GM23338 (cell line): Measurements from ENCODE around the gene GRM3. TPM values are rescaled to one million over a fixed set of nuclear protein-coding genes. Genes with fewer than 3 reads are reported as not detected.

Experiments
- ATAC-seq: fragments of 200-7000 bp; cut with Tn5 transposase; 3 replicates; pipeline ENCODE4 v1.9.1; 2020
- DNase-seq: peaks from one replicate; pipeline ENCODE4 v3.0.0-alpha.2; 2015; ENCODE audit warnings: low spot score
- H2AFZ ChIP-seq: fragments of 200-600 bp; sonication (generic); 2 replicates; pipeline ENCODE4 v1.8.0; 2016; ENCODE audit warnings: antibody characterized with exemption, mild to moderate bottlenecking, moderate library complexity
- H3F3A ChIP-seq: fragments of 200-600 bp; sonication (generic); replicated peaks from 2 replicates; pipeline ENCODE4 v1.8.0; 2017; ENCODE audit warnings: antibody characterized with exemption, mixed run types, low read depth
- H3K27ac ChIP-seq: fragments of 200-600 bp; sonication (generic); 2 replicates; pipeline ENCODE4 v1.6.1; 2016; ENCODE audit warnings: low read depth
- H3K27me3 ChIP-seq: fragments of 200-600 bp; sonication (generic); 2 replicates; pipeline ENCODE4 v1.8.0; 2016; ENCODE audit warnings: mild to moderate bottlenecking, mixed run types, moderate library complexity; ENCODE audit not compliant: insufficient read depth
- H3K36me3 ChIP-seq: fragments of 200-600 bp; sonication (generic); 2 replicates; pipeline ENCODE4 v1.8.0; 2016; ENCODE audit warnings: mild to moderate bottlenecking; ENCODE audit not compliant: insufficient read depth
- H3K4me1 ChIP-seq: fragments of 200-600 bp; sonication (generic); 2 replicates; pipeline ENCODE4 v1.8.0; 2016; ENCODE audit warnings: mild to moderate bottlenecking, moderate library complexity; ENCODE audit not compliant: insufficient read depth
- H3K4me2 ChIP-seq: fragments of 200-600 bp; sonication (generic); 2 replicates; pipeline ENCODE4 v1.7.1; 2017; ENCODE audit warnings: mixed run types
- H3K4me3 ChIP-seq: fragments of 200-600 bp; sonication (generic); 2 replicates; pipeline ENCODE4 v1.6.1; 2016; ENCODE audit warnings: mixed run types
- H3K79me2 ChIP-seq: fragments of 200-600 bp; sonication (generic); replicated peaks from 2 replicates; pipeline ENCODE4 v1.8.0; 2017; ENCODE audit warnings: mild to moderate bottlenecking; ENCODE audit not compliant: insufficient read depth
- H3K9me2 ChIP-seq: fragments of 200-600 bp; sonication (generic); 2 replicates; pipeline ENCODE4 v1.8.0; 2017; ENCODE audit not compliant: insufficient read depth
- H4K20me1 ChIP-seq: fragments of 200-600 bp; sonication (generic); replicated peaks from 2 replicates; pipeline ENCODE4 v1.8.0; 2017; ENCODE audit warnings: mild to moderate bottlenecking; ENCODE audit not compliant: insufficient read depth
- H3K27ac Mint-ChIP-seq: 2 replicates; pipeline ENCODE4 v1.8.0; 2020; ENCODE audit warnings: inconsistent platforms, mild to moderate bottlenecking, moderate library complexity, mixed read lengths
- H3K27me3 Mint-ChIP-seq: 3 replicates; pipeline ENCODE4 v1.8.0; 2022; ENCODE audit warnings: low read depth, mild to moderate bottlenecking, moderate library complexity, mixed read lengths, inconsistent platforms; ENCODE audit not compliant: insufficient read depth, poor library complexity
- H3K36me3 Mint-ChIP-seq: 3 replicates; pipeline ENCODE4 v1.8.0; 2021; ENCODE audit warnings: low read depth, mild to moderate bottlenecking, inconsistent platforms, moderate library complexity, mixed read lengths
- H3K4me1 Mint-ChIP-seq: 3 replicates; pipeline ENCODE4 v1.8.0; 2020; ENCODE audit warnings: mild to moderate bottlenecking, inconsistent platforms, mixed read lengths
- H3K4me3 Mint-ChIP-seq: 3 replicates; pipeline ENCODE4 v1.8.0; 2021; ENCODE audit warnings: moderate library complexity, mild to moderate bottlenecking, inconsistent platforms, mixed read lengths
- H3K9me3 Mint-ChIP-seq: 3 replicates; pipeline ENCODE4 v1.8.0; 2020; ENCODE audit warnings: moderate library complexity, mild to moderate bottlenecking, inconsistent platforms, mixed read lengths
- CREB1 ChIP-seq: fragments of 250-450 bp; sonication (Bioruptor Pico); IDR thresholded peaks from 2 replicates; pipeline ENCODE4 v1.5.0; 2020; ENCODE audit warnings: low read depth, mild to moderate bottlenecking, moderate library complexity
- EZH2 ChIP-seq: fragments of 200-600 bp; sonication (generic); IDR thresholded peaks from one replicate; pipeline ENCODE4 v1.8.0; 2017; ENCODE audit warnings: antibody characterized with exemption, mild to moderate bottlenecking, low read depth; ENCODE audit not compliant: unreplicated experiment
- EZH2phosphoT487 ChIP-seq: fragments of 200-600 bp; sonication (generic); IDR thresholded peaks from one replicate; pipeline ENCODE4 v1.8.1; 2018; ENCODE audit warnings: antibody characterized with exemption; ENCODE audit not compliant: unreplicated experiment
- JUNB ChIP-seq: IDR thresholded peaks from one replicate; pipeline ENCODE4 v1.6.1; 2016; ENCODE audit warnings: antibody characterized with exemption; ENCODE audit not compliant: unreplicated experiment
- NANOG ChIP-seq: IDR thresholded peaks from 2 replicates; pipeline ENCODE4 v1.6.1; 2016; ENCODE audit warnings: antibody characterized with exemption, borderline replicate concordance
- POLR2AphosphoS5 ChIP-seq: IDR thresholded peaks from 2 replicates; pipeline ENCODE4 v1.6.1; 2016; ENCODE audit warnings: antibody characterized with exemption, low read depth
- STAT1 ChIP-seq: IDR thresholded peaks from one replicate; pipeline ENCODE4 v1.6.1; 2016; ENCODE audit warnings: antibody characterized with exemption; ENCODE audit not compliant: unreplicated experiment
- ZNF114 ChIP-seq: fragments of 250-450 bp; sonication (Bioruptor Pico); IDR thresholded peaks from 2 replicates; pipeline ENCODE4 v1.5.0; 2020; ENCODE audit warnings: mild to moderate bottlenecking, moderate library complexity
- ZNF331 ChIP-seq: fragments of 250-450 bp; sonication (Bioruptor Pico); IDR thresholded peaks from 2 replicates; pipeline ENCODE4 v1.5.0; 2020; ENCODE audit warnings: low read depth, mild to moderate bottlenecking, moderate library complexity
- polyA plus RNA-seq: library from polyadenylated mRNA; unstranded; fragments of >200 nt; fragmentation: Nextera tagmentation; extraction: Ambion mirVana; gene quantifications from 2 replicates; pipeline ENCODE4 v1.2.1, GENCODE V29; 2016
- total RNA-seq: library from RNA; depleted of rRNA; stranded (reverse); fragments of >200 nt; shearing (Covaris generic); gene quantifications from 2 replicates; pipeline ENCODE4 v1.2.3, GENCODE V29; 2014
- TF ChIP-seq, protein P1 (sequence below): fragments of 250-450 bp; sonication (Bioruptor Pico); IDR thresholded peaks from 2 replicates; pipeline ENCODE4 v1.5.0; 2020; ENCODE audit warnings: mild to moderate bottlenecking, moderate library complexity
- TF ChIP-seq, protein P2 (sequence below): IDR thresholded peaks from 2 replicates; pipeline ENCODE4 v1.6.1; 2016; ENCODE audit warnings: antibody characterized with exemption
- TF ChIP-seq, protein P3 (sequence below), 2 experiments: fragments of 200-600 bp in 1 of 2; sonication (generic) in 1 of 2; conservative IDR thresholded peaks; 2 replicates each; pipeline versions ENCODE4 v1.5.1 to v1.6.1; 2016 to 2017; ENCODE audit warnings: antibody characterized with exemption in 2 of 2, low read depth in 2 of 2, mild to moderate bottlenecking in 2 of 2, moderate library complexity in 1 of 2
- TF ChIP-seq, protein P4 (sequence below): IDR thresholded peaks from one replicate; pipeline ENCODE4 v1.6.1; 2018; ENCODE audit warnings: antibody characterized with exemption; ENCODE audit not compliant: unreplicated experiment

GRM3 gene
- total and polyA plus RNA-seq, 2 experiments from 2014 or later, result 0.79 to 1.9 TPM

DNA sequence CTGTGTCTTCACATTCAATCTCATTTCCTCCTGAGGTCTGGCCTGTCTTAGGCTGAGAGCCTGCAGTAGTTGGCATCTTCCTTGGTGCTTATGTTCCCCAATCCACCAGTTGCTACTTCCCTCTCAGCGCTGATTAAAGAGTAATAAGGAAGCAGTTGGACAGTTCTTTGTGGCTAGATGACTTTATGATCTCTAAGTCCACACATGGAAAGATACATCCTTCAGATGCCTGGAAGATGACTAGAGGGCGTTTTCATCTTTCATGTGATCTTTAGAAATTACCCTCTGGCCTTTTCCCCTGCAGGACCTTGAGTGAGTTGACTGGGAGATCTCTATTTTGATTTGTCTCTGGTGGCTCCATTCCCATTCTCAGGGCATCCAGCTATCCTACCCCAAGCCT is 204.5 kb downstream of the GRM3 start:
- Histone ChIP-seq H3K9me2 (no peaks in the 10 kb centered on the region), H3K36me3 (no peaks in the 10 kb centered on the region), H2AFZ (no peak overlapping the region), H3K4me2 (no peak overlapping the region), H3K4me1 (peaks cover 12% of the 10 kb centered on the region), H3K4me3 (no peak overlapping the region), H4K20me1 (no peaks in the 10 kb centered on the region), H3K27ac (no peak overlapping the region), H3K79me2 (no peaks in the 10 kb centered on the region), H3K27me3 (no peaks in the 10 kb centered on the region), H3F3A (no peaks in the 10 kb centered on the region)
- ATAC-seq, result no peak
- H3K9me3 Mint-ChIP-seq, result no peaks in the 10 kb centered on the region
- no peaks in the 10 kb centered on the region for H3K36me3 Mint-ChIP-seq
- no peak overlapping the region for H3K27ac Mint-ChIP-seq
- DNase-seq, result no peak
- H3K4me3 Mint-ChIP-seq, result no peak overlapping the region
- peaks cover 3% of the 10 kb centered on the region for H3K27me3 Mint-ChIP-seq
- TF ChIP-seq, protein P1, sequence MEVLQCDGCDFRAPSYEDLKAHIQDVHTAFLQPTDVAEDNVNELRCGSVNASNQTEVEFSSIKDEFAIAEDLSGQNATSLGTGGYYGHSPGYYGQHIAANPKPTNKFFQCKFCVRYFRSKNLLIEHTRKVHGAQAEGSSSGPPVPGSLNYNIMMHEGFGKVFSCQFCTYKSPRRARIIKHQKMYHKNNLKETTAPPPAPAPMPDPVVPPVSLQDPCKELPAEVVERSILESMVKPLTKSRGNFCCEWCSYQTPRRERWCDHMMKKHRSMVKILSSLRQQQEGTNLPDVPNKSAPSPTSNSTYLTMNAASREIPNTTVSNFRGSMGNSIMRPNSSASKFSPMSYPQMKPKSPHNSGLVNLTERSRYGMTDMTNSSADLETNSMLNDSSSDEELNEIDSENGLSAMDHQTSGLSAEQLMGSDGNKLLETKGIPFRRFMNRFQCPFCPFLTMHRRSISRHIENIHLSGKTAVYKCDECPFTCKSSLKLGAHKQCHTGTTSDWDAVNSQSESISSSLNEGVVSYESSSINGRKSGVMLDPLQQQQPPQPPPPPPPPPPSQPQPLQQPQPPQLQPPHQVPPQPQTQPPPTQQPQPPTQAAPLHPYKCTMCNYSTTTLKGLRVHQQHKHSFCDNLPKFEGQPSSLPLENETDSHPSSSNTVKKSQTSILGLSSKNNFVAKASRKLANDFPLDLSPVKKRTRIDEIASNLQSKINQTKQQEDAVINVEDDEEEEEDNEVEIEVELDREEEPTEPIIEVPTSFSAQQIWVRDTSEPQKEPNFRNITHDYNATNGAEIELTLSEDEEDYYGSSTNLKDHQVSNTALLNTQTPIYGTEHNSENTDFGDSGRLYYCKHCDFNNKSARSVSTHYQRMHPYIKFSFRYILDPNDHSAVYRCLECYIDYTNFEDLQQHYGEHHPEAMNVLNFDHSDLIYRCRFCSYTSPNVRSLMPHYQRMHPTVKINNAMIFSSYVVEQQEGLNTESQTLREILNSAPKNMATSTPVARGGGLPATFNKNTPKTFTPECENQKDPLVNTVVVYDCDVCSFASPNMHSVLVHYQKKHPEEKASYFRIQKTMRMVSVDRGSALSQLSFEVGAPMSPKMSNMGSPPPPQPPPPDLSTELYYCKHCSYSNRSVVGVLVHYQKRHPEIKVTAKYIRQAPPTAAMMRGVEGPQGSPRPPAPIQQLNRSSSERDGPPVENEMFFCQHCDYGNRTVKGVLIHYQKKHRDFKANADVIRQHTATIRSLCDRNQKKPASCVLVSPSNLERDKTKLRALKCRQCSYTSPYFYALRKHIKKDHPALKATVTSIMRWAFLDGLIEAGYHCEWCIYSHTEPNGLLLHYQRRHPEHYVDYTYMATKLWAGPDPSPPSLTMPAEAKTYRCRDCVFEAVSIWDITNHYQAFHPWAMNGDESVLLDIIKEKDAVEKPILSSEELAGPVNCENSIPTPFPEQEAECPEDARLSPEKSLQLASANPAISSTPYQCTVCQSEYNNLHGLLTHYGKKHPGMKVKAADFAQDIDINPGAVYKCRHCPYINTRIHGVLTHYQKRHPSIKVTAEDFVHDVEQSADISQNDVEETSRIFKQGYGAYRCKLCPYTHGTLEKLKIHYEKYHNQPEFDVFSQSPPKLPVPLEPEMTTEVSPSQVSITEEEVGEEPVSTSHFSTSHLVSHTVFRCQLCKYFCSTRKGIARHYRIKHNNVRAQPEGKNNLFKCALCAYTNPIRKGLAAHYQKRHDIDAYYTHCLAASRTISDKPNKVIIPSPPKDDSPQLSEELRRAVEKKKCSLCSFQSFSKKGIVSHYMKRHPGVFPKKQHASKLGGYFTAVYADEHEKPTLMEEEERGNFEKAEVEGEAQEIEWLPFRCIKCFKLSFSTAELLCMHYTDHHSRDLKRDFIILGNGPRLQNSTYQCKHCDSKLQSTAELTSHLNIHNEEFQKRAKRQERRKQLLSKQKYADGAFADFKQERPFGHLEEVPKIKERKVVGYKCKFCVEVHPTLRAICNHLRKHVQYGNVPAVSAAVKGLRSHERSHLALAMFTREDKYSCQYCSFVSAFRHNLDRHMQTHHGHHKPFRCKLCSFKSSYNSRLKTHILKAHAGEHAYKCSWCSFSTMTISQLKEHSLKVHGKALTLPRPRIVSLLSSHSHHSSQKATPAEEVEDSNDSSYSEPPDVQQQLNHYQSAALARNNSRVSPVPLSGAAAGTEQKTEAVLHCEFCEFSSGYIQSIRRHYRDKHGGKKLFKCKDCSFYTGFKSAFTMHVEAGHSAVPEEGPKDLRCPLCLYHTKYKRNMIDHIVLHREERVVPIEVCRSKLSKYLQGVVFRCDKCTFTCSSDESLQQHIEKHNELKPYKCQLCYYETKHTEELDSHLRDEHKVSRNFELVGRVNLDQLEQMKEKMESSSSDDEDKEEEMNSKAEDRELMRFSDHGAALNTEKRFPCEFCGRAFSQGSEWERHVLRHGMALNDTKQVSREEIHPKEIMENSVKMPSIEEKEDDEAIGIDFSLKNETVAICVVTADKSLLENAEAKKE (CRISPR knock-in tag), result no peak
- no peak for TF ChIP-seq EZH2
- TF ChIP-seq, protein P2, sequence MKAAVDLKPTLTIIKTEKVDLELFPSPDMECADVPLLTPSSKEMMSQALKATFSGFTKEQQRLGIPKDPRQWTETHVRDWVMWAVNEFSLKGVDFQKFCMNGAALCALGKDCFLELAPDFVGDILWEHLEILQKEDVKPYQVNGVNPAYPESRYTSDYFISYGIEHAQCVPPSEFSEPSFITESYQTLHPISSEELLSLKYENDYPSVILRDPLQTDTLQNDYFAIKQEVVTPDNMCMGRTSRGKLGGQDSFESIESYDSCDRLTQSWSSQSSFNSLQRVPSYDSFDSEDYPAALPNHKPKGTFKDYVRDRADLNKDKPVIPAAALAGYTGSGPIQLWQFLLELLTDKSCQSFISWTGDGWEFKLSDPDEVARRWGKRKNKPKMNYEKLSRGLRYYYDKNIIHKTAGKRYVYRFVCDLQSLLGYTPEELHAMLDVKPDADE, result no peak
- TF ChIP-seq JUNB, result no peak
- TF ChIP-seq, protein P3, sequence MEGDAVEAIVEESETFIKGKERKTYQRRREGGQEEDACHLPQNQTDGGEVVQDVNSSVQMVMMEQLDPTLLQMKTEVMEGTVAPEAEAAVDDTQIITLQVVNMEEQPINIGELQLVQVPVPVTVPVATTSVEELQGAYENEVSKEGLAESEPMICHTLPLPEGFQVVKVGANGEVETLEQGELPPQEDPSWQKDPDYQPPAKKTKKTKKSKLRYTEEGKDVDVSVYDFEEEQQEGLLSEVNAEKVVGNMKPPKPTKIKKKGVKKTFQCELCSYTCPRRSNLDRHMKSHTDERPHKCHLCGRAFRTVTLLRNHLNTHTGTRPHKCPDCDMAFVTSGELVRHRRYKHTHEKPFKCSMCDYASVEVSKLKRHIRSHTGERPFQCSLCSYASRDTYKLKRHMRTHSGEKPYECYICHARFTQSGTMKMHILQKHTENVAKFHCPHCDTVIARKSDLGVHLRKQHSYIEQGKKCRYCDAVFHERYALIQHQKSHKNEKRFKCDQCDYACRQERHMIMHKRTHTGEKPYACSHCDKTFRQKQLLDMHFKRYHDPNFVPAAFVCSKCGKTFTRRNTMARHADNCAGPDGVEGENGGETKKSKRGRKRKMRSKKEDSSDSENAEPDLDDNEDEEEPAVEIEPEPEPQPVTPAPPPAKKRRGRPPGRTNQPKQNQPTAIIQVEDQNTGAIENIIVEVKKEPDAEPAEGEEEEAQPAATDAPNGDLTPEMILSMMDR (conservative IDR thresholded peaks at IDR 0.05; ENCODE audit: low read depth in 2 of 2), result no peak
- TF ChIP-seq CREB1 (CRISPR knock-in tag), result no peak
- TF ChIP-seq, protein P4, sequence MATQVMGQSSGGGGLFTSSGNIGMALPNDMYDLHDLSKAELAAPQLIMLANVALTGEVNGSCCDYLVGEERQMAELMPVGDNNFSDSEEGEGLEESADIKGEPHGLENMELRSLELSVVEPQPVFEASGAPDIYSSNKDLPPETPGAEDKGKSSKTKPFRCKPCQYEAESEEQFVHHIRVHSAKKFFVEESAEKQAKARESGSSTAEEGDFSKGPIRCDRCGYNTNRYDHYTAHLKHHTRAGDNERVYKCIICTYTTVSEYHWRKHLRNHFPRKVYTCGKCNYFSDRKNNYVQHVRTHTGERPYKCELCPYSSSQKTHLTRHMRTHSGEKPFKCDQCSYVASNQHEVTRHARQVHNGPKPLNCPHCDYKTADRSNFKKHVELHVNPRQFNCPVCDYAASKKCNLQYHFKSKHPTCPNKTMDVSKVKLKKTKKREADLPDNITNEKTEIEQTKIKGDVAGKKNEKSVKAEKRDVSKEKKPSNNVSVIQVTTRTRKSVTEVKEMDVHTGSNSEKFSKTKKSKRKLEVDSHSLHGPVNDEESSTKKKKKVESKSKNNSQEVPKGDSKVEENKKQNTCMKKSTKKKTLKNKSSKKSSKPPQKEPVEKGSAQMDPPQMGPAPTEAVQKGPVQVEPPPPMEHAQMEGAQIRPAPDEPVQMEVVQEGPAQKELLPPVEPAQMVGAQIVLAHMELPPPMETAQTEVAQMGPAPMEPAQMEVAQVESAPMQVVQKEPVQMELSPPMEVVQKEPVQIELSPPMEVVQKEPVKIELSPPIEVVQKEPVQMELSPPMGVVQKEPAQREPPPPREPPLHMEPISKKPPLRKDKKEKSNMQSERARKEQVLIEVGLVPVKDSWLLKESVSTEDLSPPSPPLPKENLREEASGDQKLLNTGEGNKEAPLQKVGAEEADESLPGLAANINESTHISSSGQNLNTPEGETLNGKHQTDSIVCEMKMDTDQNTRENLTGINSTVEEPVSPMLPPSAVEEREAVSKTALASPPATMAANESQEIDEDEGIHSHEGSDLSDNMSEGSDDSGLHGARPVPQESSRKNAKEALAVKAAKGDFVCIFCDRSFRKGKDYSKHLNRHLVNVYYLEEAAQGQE, result no peak
- no peak for TF ChIP-seq POLR2AphosphoS5
- TF ChIP-seq STAT1, result no peak
- TF ChIP-seq ZNF114 (CRISPR knock-in tag), result no peak
- TF ChIP-seq ZNF331 (CRISPR knock-in tag), result no peak
- TF ChIP-seq NANOG, result no peak
- TF ChIP-seq EZH2phosphoT487, result no peak
- peaks cover 12% of the 10 kb centered on the region; the same call in 2 of the 3 replicates for H3K4me1 Mint-ChIP-seq
